ENCODE data around the gene TMEM196.

- TF ChIP-seq POLR2A (IDR thresholded peaks at IDR 0.05) (no peak), CTCF (IDR thresholded peaks at IDR 0.05) (no peak)
Observed at GRCh38 chr7:19675816-19676215, 97.6 kb downstream of the TMEM196 start.

Measured in upper lobe of left lung (tissue), 4 donors.